Fibroblast of skin of left biceps (primary cell): ENCODE results near the gene CIDEB.

Experiments used
- DNase-seq, 2 experiments: peaks; one replicate each; pipeline ENCODE4 v3.0.0-alpha.2; 2013; ENCODE audit warnings: low read depth in 2 of 2

The CIDEB gene

GRCh38 chr14:24312736-24313507 is 5.1 kb upstream of the CIDEB start:
- no peak for DNase-seq

GRCh38 chr14:24311837-24312615 is 4.2 kb upstream of the CIDEB start:
- no peak for DNase-seq

GRCh38 chr14:24310646-24311604 is 3.1 kb upstream of the CIDEB start, which contains the start of gene LTB4R:
TSS of gene LTB4R (plus strand) at chr14:24311502. CDS start at chr14:24315652, 4,150 bp downstream.
- no peak for DNase-seq

GRCh38 chr14:24310265-24310645 is 2.5 kb upstream of the CIDEB start:
- DNase-seq = no peak

- DNase-seq = no peak
Measured at GRCh38 chr14:24309538-24310264, 1.9 kb upstream of the CIDEB start, which contains the start of gene LTB4R2. TSS of gene LTB4R2 (plus strand) at chr14:24310140. CDS start at chr14:24310665, 525 bp downstream.

- no peak for DNase-seq
Measured at GRCh38 chr14:24308342-24309124, 756 bp upstream of the CIDEB start.

GRCh38 chr14:24307156-24307574 is 612 bp downstream of the CIDEB start:
- DNase-seq = no peak

GRCh38 chr14:24304019-24304387 is 3.8 kb downstream of the CIDEB start:
- no peak for DNase-seq

GRCh38 chr14:24300326-24300980 is 7.3 kb downstream of the CIDEB start:
- no peak for DNase-seq

GRCh38 chr14:24299255-24300191 is 8.3 kb downstream of the CIDEB start, which contains the start of the genes DHRS1 and NOP9:
TSS of gene DHRS1 (minus strand) at chr14:24299780. CDS start at chr14:24299106, 674 bp downstream.
TSS of gene NOP9 (plus strand) at chr14:24299850. CDS start at chr14:24299955, 105 bp downstream.
- DNase-seq = peak; percentile 41 to 64

- no peak for DNase-seq
Measured at GRCh38 chr14:24298892-24299254, 8.9 kb downstream of the CIDEB start.

GRCh38 chr14:24297190-24297964 is 10.4 kb downstream of the CIDEB start:
- no peak for DNase-seq

GRCh38 chr14:24296341-24297157 is 11.2 kb downstream of the CIDEB start:
- DNase-seq = peak; percentile 70 to 78

- DNase-seq = no peak
Measured at GRCh38 chr14:24293525-24293924, 14.3 kb downstream of the CIDEB start.

GRCh38 chr14:24292118-24292807 is 15.5 kb downstream of the CIDEB start:
- DNase-seq = no peak

GRCh38 chr14:24291446-24292117 is 16.2 kb downstream of the CIDEB start:
- no peak for DNase-seq
